Upper lobe of right lung (tissue), 1 donor: ENCODE data around the gene NRP1. TPM values are rescaled to one million over a fixed set of nuclear protein-coding genes. Genes with fewer than 3 reads are reported as not detected.
A peak's percentile ranks its signal among the peaks of the same experiment; 100 is the strongest.
"Not testable (repeated sequence)": the region's sequence is repeated elsewhere in the genome, so short reads cannot be mapped to it uniquely, and the experiment has no call there.

ENCODE experiments used
- ATAC-seq: fragments of 200-7000 bp; cut with Tn5 transposase; one replicate; pipeline ENCODE4 v1.9.1; 2020; ENCODE audit warnings: mild to moderate bottlenecking, moderate library complexity
- DNase-seq: peaks from one replicate; pipeline ENCODE4 v3.0.0-alpha.2; 2020
- H3K27ac ChIP-seq: fragments of 200-600 bp; one replicate; pipeline ENCODE4 v1.8.0; 2022
- H3K27me3 ChIP-seq: fragments of 200-600 bp; one replicate; pipeline ENCODE4 v1.8.0; 2022; ENCODE audit warnings: mild to moderate bottlenecking
- H3K36me3 ChIP-seq: fragments of 200-600 bp; one replicate; pipeline ENCODE4 v1.8.0; 2022
- H3K4me1 ChIP-seq: fragments of 200-600 bp; one replicate; pipeline ENCODE4 v1.8.0; 2022
- H3K4me3 ChIP-seq: fragments of 200-600 bp; one replicate; pipeline ENCODE4 v1.8.0; 2022; ENCODE audit warnings: mild to moderate bottlenecking
- H3K9me3 ChIP-seq: fragments of 200-600 bp; one replicate; pipeline ENCODE4 v1.8.0; 2022
- intact Hi-C: fragments of 100-400 bp; cut with DNase I; formaldehyde crosslinking; loops from one replicate; pipeline ENCODE4 v1.11.0; 2022
- long read RNA-seq: library from polyadenylated mRNA; unstranded; transcript quantifications from one replicate; pipeline ENCODE4 v2.0.0, GENCODE V29; 2021
- total RNA-seq: library from RNA; stranded (reverse); fragmentation: NEBNext Ultra II Directional; extraction: Animal tissue kit (Norgen Biotek cat#: 25700); gene quantifications from one replicate; pipeline ENCODE4 v1.2.1, GENCODE V29; 2021
- TF ChIP-seq, protein P1 (sequence below): fragments of 200-600 bp; IDR thresholded peaks from one replicate; pipeline ENCODE4 v1.8.0; 2022; ENCODE audit warnings: antibody characterized with exemption
- donor health status: DM: no; HTN: yes; CAD: no; lungs with severe emphysema.

The NRP1 gene
- 139 TPM for total RNA-seq
- long read RNA-seq, full-length matches to known transcripts, result 72 of 164 reads
- long read RNA-seq, partial matches to known transcripts, result 32 of 164 reads
- long read RNA-seq, other reads (novel, unspliced or antisense), result 60 of 164 reads

DNA sequence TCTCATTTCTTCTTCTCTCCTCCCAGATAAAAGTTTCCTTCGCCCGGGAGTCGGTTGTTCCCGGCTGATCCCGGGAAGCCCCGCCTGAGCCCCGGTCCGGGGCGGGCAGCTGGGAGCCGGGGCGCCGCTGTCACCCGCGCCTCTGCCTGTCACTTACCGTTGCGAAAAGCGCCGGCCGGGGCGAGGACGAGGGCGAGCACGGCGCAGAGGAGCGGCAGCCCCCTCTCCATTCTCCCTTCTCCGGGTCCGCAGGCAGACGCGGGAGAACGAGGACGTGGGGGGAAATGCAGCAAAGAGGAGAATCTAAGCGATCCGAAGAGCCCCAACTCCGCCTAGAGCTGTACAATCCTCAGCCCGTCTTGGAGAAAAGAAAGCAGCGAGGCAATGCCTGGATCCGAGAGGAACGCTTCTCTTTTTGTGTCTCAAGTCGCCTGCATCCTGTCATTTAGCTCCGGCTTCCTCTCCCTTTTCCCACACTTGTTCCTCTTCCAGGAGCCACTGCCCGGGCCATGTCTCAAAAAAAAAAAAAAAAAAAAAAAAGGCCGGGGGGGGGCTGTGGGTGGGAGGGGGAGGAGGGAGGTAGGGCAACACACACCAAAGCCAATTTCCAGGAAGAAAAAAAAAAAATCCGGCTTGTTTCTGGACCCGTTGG lies at the start of gene NRP1:
TSS of gene NRP1 (minus strand) at position 515 of the 652 bp plus-strand sequence. CDS start at position 230, 285 bp downstream.
- DNase-seq, result peak; percentile 73
- Histone ChIP-seq H3K27ac (peak within 1 kb of the TSS; percentile 95), H3K27me3 (no peaks in the 10 kb centered on the region), H3K4me3 (peak within 1 kb of the TSS; percentile 85), H3K4me1 (peaks cover 18% of the 10 kb centered on the region), H3K36me3 (peaks cover 7% of the 10 kb centered on the region), H3K9me3 (no peaks in the 10 kb centered on the region)
- intact Hi-C loops, result loop anchor here (10.0 kb wide), 1 partner anchor 1301 kb away; no protein-coding TSS in a partner anchor
- TF ChIP-seq, protein P1, sequence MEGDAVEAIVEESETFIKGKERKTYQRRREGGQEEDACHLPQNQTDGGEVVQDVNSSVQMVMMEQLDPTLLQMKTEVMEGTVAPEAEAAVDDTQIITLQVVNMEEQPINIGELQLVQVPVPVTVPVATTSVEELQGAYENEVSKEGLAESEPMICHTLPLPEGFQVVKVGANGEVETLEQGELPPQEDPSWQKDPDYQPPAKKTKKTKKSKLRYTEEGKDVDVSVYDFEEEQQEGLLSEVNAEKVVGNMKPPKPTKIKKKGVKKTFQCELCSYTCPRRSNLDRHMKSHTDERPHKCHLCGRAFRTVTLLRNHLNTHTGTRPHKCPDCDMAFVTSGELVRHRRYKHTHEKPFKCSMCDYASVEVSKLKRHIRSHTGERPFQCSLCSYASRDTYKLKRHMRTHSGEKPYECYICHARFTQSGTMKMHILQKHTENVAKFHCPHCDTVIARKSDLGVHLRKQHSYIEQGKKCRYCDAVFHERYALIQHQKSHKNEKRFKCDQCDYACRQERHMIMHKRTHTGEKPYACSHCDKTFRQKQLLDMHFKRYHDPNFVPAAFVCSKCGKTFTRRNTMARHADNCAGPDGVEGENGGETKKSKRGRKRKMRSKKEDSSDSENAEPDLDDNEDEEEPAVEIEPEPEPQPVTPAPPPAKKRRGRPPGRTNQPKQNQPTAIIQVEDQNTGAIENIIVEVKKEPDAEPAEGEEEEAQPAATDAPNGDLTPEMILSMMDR, result no peak
- ATAC-seq, result peak; percentile 12

- H3K27me3 ChIP-seq, H3K36me3 ChIP-seq, ATAC-seq, H3K4me1 ChIP-seq, intact Hi-C loops, H3K27ac ChIP-seq, DNase-seq, H3K4me3 ChIP-seq, H3K9me3 ChIP-seq: not testable (repeated sequence)
Observed at GRCh38 chr10:33384201-33384600, 49.7 kb upstream of the NRP1 start.

DNA sequence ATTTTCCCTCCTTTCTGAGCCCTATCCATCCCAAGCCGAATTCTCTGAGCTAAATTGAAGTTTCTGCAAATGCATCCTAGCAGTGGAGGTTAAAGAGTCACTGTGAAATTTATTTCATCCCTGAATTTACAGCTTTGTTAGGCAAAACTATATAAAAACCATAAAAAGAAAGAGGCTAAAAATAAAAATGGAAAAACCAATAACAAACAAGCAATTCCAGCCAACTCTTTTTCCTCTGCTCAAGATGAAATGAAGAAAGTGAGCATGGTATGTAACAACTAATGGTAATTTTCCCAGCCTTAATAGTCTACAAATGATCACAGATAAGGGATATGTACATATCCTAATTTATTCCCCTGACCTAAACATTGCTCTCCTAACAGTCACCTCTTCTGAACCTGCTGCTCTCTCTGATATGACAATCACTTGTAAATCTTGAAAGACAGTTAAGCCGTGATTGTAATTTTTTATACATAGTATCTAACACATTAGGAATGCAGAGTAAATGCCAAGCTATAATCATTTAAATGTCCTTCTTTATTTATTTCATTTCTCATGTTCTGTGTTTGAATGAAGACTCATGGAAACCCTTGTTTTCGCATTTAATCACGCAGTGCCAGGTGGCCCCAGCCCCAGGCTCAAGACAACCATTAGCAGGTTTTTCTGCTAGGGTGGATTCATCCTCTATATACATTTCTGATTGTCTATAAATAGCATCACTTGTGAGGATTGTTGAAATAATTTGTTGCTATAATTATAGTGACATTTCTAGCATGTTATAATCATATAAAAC lies 48.6 kb upstream of the NRP1 start:
- Histone ChIP-seq H3K4me1 (no peaks in the 10 kb centered on the region), H3K36me3 (no peaks in the 10 kb centered on the region), H3K27me3 (no peaks in the 10 kb centered on the region), H3K27ac (no peak overlapping the region), H3K9me3 (no peaks in the 10 kb centered on the region), H3K4me3 (no peak overlapping the region)
- no peak for ATAC-seq
- TF ChIP-seq, protein P1, result no peak
- intact Hi-C loops, result no loop called here
- no peak for DNase-seq

GRCh38 chr10:33382216-33382600 lies 47.7 kb upstream of the NRP1 start:
- TF ChIP-seq, protein P1, result no peak
- H3K36me3 ChIP-seq, result no peaks in the 10 kb centered on the region
- intact Hi-C loops, result no loop called here
- no peaks in the 10 kb centered on the region for H3K27me3 ChIP-seq
- H3K27ac ChIP-seq, result no peak overlapping the region
- DNase-seq, result no peak
- no peak for ATAC-seq
- H3K4me1 ChIP-seq, result no peaks in the 10 kb centered on the region
- no peak overlapping the region for H3K4me3 ChIP-seq
- H3K9me3 ChIP-seq, result no peaks in the 10 kb centered on the region

GRCh38 chr10:33381451-33382215 lies 47.2 kb upstream of the NRP1 start:
- H3K9me3 ChIP-seq, result no peaks in the 10 kb centered on the region
- H3K4me3 ChIP-seq, result no peak overlapping the region
- no peaks in the 10 kb centered on the region for H3K4me1 ChIP-seq
- ATAC-seq, result no peak
- no peaks in the 10 kb centered on the region for H3K36me3 ChIP-seq
- TF ChIP-seq, protein P1, result no peak
- DNase-seq, result no peak
- H3K27ac ChIP-seq, result no peak overlapping the region
- no peaks in the 10 kb centered on the region for H3K27me3 ChIP-seq
- intact Hi-C loops, result no loop called here
